IPS-NIHi11 (cell line): ENCODE measurements around the gene GJA9.
"Not testable (repeated sequence)": the region's sequence is repeated elsewhere in the genome, so short reads cannot be mapped to it uniquely, and the experiment has no call there.

Experiments used
- DNase-seq: peaks from one replicate; pipeline ENCODE4 v3.0.0; 2012; ENCODE audit warnings: mixed read lengths, low spot score

GJA9 gene

DNA sequence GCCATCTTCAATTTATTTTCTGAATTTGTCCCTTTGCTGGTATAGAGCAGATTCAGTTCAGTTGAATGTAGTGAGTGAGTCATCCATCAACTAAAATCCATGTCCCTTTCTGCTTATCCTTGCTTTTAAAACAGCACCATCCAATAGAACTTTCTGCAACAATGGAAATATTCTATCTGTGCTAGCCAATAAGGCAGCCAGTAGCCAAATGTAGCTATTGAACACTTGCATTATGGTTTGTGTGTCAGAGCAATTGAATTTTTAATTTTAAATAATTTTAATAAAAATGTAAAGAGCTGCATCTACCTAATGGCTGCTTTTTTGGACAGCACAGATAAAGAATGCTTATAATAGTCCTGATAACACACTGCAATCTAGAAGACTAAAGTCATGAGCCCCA, at the start of gene GJA9:
TSS of gene GJA9 (minus strand) at position 101 of the 400 bp plus-strand sequence. CDS start 5,489 bp downstream, outside the sequence.
- DNase-seq, result no peak

DNA sequence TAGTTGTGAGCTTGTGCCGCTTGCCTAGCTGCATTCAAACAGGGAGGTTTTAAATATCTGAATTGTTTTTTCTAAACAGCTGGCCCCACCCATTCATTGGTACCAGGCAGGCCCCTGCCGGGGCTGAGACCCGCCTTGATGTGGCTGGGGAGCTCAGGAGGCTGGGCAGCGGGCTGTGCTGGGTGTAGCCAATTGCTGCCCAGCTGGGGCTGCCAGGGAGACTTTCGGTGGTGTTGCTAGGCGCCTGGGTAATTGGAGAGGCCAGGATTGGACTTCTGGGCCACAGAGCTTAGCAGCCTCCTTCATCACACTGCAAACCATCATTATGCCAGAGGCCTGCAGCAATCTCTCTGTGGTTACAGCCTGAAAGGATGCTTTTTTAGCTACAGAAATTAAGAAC, 48.1 kb upstream of the GJA9 start:
- DNase-seq, result peak; percentile 72

DNA sequence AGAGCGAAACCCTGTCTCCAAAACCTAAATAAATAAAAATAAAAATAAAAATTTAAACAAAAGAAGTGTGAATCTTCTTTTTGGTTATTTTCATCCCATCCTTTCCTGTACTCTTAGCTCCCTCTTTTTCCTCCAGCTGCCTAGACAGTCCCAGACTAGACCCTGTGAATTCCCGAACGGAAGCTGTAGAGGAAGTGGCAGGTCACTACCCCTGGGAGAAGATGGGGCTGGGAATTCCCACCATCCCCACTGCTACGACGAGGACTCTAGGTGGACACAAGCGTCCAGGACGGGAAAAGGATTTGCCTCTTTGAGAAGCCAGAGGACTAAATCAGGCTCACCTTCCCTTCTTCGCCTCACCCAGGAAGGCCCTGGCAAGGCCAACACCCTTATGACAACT, 47.7 kb upstream of the GJA9 start:
- no peak for DNase-seq

DNA sequence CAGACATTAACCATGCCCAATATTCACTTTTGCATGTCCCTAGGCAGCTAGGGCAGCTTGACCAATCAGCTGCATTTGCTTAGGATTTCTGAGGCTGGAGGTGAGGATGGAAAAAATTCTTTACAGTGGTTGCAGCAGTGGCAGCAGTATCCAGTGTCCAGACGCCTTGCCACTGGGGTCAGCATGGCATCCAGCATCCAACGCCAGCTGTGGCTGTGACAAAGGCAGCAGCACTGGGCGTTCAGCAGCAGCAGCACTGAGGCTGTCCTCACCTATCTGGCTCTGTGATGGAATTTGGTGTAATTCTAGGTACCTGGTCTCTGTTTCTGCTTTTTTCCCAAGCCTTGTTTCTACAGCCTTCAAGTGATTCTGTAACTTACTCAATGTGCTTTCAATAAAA, 44.7 kb upstream of the GJA9 start:
- DNase-seq, result no peak

DNA sequence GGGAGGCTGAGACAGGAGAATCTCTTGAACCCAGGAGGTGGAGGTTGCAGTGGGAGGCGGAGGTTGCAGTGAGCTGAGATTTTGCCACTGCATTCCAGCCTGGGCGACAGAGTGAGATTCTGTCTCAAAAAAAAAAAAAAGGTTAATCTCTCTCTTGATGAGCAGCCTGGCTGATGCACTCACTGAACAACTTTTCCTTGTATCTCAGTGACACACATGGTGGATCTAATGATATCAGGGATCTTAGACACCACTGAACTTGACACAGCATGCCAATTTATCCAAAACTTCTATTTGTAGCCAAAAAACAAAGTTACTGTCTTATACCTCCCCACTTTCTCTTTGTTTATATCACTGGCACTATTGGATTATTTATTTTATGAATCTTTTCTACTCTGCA, 44.0 kb upstream of the GJA9 start:
- DNase-seq, result no peak

DNA sequence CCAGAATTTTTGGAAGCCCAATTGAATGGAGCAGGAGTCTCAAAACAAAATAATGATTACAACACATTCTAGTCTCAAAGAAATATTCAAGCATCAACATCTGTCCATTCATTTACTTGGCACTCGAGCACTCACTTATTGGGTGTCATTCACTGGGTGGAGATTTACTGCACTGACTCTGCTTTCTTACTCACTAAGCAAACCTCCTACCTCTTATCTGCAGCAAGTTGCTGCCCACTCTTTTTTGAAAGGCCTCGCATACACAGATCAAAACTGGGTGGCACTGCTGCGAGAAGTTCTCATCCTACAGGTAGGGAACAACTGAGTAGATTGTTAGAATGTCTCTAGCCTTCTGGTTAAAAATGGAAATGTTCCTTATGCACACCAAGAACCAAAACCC, 42.2 kb upstream of the GJA9 start:
- no peak for DNase-seq

DNA sequence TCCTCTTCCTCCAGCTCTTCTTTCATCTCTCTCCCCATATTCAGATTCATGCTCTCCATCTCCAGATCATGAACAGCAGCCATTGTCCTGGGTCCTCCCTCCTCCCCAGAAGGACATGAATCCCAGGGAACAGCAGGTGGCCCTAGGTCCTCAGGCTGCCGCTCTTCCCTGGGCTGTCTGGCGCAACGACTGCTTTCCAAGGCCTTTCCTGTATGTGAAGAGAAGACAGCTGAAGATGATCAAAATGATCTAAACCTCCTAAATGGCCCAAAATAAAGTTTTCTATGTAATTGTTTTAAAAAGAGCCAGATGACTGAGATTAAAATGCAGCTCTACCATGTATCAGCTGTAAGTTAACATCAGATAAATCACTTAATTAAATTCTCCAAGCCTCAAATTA, 37.7 kb upstream of the GJA9 start:
- DNase-seq, result peak; percentile 27

DNA sequence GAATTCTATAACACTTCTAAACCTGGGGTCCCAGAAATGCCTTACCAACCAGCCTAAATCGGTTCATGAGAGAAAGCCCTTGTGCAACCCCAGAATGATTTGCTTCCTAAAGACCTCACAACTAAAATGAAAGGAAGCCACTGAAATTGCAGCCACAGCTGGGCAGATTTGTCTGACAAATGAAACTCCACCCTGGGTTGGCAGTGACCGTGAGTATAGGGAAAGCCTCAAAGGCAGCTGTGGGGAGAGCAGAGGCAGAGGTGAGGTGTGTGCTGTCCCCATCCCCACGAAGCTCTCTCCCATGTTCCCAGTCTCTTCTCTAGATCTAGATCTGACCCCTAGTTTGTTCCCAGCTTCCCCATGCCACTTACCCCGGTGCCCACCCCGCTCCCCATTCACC, 37.2 kb upstream of the GJA9 start:
- no peak for DNase-seq

DNA sequence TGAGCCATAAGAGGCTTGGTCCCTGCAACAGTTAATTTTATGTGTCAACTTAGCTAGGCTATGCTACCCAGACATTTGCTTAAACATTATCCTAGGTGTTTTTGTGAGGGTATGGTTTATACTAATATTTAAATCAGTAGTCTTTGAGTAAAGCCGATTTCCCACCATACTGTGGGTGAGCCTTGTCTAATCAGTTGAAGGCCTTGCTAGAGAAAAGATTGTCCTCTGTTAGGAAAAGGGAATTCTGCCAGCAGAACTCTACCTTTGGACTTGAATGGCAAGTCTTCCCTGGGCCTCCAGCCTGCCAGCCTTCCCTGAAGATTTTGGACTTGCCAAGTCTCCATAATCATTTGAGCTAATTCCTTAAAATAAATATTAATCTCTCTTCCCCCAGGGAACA, 36.4 kb upstream of the GJA9 start:
- no peak for DNase-seq

DNA sequence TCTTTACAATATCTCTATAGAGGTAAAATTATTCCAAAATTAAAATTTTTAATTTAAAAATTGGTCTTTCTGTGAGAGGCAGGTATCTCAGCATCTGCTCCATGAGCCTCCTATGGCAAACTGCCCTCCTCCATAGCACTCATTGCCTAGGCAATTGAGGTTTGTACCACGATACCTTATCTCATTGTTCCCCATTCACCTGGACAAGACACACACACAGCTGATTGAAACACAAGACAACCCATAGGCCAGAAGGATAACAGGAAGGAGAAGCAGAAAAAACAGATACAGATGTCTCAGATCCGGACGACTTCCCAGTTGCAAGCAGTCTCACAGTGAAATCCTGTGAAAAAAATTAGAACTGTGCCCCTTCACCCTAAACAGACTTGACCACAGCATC, 36.0 kb upstream of the GJA9 start:
- DNase-seq, result no peak

DNA sequence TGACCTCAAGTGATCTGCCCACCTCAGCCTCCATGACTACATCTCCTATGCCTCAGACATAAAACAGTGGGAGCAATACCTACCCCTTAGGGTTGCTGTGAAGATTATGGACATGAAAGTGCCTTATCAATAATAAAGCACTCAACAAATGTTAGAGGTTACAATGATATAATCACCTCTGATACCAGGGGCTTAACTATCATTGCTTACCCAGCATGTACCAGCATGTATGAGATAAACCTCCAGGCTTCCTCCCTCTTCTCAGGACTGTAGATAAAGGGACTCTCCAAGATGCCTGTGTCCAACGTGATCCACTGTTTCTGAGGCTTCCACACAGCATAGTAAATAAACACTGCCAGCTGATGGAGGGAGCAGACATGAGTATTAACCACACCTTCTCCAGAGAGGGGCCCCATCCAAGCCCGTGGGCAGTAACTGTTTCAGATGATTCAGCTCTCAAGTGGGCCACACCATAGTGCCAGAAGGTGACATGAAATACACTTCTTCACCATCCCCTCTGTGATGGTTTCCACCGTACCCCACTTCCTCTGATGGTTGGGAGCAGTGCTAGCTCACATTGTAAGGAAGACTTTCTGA, 34.1 kb upstream of the GJA9 start:
- no peak for DNase-seq

DNA sequence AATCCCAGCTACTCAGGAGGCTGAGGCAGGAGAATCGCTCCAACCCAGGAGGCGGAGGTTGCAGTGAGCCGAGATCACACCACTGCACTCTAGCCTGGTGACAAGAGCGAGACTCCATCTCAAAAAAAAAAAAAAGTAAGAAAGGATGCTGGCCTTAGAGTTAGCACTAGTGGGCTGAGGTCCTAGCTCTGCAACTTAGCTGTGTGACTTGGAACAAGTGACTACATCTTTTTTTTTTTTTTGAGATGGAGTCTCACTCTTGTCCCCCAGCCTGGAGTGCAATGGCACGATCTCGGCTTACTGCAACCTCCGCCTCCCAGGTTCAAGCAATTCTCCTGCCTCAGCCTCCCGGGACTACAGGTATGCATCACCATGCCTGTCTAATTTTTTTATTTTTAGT, 33.5 kb upstream of the GJA9 start:
- DNase-seq, result not testable (repeated sequence)

DNA sequence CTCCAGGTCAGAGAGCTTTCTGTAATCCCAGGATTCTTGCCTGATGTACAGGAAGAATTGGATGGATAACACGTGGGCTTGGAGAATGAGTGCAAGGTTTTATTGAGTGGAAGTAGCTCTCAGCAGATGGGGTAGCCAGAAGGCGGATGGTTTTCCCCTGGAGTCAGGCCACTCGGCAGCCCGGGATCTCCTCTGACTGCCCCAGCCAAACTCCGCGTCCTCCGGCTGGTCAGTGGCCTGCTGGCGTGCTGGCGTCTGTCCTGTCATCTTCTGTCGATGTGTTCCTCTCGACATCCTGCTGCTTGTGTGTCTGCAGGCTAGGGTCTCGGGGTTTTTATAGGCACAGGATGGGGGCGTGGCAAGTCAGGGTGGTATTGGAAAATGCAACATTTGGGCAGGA, 27.4 kb upstream of the GJA9 start:
- no peak for DNase-seq

DNA sequence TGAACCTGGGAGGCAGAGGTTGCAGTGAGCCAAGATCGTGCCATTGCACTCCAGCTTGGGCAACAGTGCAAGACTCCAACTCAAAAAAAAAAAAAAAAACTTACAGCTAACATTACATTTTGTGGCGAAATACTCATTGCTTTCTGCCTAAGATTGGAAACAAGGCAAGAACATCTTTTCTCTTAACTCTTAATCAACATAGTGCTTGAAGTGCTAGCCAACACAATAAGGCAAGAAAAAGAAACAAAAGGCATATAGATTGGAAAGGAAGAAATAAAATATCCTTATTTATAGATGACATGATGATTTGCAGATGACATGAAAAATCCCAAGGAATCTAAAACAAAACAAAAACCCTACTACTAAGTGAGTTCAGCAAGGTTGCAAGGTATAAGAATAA, 24.6 kb upstream of the GJA9 start:
- DNase-seq, result no peak

DNA sequence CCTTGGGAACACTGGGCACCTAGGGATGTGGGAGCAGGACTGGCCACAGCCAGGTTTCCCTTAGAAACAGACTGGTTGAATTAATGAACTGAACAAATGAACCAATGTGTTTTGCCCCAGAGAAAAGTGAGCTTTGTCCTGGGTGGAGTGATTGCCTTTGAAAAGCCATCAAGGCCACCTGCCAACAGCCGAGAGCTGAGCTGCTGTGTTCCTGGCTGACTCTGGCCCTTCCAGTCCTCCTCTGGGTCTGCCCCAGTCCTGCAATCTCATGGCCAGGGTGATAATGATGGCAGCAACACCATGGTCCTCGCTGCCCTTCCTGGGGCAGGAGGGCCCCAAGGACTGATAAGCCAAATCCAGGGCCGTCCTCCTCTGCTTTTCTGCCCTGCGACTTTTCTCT, 18.2 kb upstream of the GJA9 start:
- DNase-seq, result no peak

DNA sequence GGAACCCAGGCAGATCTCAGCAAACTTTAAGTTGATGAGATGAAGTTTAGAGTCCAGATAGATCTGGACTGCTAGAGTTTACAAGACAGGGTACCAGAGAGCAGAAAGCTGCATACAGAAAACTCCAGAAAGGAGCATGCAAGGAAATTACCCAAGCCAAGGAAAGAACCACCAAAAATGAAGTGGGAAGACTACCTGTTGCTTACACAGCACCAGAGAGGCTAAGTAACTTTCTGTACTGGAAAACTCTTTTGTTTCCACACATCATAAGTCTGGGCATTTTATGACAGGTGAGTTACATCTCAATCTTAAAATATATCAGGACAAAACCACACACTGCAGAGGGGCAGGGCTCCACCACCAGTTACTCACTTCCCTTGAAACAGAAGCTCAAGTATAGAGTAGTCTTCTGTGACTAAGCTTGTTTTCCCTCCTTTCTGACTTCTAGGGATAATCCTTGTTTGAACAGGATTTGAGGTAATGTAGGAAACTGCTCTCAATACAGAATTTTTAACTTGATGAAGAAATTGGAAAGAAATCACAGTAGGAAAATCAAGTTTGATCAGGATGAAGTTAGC, 17.4 kb upstream of the GJA9 start:
- DNase-seq, result no peak

DNA sequence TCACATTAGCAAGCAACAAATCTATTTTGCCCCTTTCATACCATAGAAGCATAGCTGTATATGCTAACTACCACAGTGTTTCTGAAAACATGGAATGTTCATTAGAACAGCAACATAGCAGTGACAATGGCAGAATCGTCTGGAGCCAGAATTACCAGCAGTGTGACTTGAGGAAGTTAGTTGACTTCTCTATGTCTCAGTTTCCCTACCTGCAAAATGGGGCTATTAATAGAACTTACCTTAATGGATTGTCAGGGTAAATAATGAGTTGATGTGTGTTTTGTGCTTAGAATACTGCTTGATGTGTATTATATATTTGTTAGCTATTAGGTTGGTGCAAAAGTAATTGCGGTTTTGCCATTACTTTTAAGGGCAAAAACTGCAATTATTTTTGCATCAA, 14.8 kb upstream of the GJA9 start:
- no peak for DNase-seq

DNA sequence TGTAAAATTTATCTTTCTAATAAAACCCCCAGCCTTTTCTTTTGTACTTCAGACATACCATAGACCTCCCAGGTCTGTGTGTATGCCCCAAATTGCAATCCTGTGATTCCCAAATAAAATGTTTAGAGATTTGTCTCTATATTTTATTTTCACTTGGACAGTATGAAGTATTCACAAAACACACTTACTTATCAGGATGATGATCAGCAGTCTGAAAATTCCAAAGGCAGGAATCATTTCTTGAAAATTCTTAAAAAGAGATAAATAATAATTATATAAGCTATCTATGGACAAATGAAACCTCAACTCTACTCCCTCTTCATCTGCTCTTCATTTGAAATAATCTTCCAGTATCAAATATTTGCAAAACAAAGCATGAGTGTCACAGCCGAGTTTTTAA, 11.6 kb upstream of the GJA9 start:
- DNase-seq, result no peak

DNA sequence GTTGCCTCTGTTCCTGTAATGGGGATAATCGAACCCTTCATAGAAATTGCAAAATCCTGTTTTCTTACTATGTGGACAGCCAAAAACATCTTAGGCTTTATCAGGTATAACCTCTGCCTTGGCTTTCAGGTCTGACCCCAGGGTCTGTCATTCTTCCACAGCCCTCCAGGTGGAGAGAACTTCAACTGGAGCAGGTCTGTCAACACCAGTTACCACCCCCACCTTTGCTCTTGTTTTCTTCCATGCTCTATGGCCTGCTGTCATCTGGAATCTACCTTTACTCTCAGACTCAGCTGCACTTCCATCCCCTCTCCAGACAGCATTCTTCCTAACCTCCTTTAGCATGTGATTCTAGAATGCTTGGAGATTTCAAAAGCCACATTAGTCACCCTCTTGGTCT, 10.4 kb upstream of the GJA9 start:
- peak; percentile 66 for DNase-seq

DNA sequence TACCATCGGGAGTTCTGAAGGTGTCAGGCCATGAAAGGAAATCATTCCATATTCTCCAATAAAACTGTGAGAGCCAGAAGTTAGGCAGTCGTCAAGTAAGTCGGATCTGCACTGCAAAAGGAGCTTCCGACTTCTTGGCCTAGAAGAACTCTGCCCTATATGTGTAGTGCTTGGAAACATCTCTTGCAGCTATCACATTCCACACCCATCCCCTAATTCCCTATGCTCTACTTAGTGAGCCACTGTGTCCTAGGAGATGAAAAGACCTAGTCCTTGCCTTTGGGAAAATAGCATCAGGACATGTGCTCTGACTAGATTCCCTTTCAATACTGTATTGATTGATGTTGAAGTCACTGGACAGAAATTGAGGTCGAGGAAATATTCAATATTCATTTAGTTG, 8.2 kb upstream of the GJA9 start:
- DNase-seq, result no peak

DNA sequence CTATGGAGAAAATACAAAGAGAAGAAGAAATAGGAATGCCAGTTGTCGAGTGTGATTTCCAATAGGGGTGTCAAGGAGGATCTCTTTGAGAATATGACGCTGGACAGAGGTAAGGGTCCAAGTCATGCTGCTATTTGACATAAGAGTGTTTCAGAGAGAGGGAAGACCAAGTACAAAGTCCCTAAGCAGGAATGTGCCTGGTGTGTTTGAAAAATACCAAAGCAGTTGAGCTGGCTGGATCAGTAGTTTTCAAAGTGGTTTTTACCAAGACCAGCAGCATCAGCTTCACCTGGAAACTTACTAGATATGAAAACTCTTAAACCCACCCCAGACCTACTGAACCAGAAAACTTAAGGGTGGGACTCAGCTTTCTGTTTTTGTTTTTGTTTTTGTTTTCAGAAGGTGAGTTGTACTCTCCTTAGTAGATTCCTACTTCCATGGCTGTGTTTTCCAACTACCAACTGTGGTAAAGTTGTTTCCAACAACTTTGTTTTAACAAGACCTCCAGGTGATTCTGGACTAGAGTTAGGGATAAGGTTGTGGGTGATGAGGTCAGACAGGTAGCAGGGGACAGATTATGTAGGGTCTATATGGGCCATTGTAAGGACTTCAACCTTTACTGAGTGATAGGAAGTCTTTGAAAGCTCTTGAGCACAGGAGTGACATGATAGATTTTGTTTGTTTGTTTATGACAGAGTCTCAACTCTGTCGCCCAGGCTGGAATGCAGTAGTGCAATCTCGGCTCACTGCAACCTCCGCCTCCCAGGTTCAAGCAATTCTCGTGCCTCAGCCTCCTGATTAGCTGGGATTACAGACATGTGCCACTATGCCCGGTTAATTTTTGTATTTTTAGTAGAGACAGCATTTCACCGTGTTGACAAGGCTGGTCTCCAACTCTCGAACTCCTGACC, 7.3 kb upstream of the GJA9 start:
- DNase-seq, result no peak

DNA sequence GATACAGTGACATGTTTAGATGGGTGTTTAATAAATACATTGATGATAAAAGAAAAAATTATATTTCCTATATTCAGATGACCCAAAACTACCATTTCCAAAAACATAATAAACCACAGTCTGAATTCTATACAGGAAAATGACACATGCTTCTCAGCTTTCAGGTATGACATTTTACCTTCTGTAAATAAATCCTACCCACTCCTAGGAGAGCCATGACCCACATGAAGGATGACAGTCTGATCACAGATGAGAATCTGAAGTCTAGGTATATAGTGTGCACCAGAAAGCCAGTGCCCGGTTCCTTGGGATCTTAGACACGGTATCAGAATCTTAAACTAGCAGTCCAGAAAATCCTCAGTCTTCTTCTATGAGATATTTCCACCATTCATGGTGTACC, 3.7 kb upstream of the GJA9 start:
- DNase-seq, result no peak

DNA sequence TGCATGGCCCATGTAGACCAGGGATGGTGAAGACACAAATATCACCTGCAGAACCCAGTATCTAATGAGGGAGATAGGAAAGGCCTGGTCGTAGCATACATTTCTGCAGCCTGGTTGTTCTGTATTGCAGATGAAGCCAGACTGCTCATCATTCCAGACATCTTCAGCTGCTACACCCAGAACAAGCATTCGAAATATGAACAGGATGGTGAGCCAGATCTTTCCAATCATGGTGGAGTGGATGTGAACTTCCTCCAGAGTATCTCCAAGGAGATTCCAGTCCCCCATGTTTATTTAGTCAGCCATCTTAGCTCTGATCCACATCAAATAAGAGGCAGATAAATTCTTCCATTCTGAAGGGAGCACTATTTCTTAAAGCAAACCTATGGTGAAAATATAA, 5.6 kb downstream of the GJA9 start:
- DNase-seq, result no peak
